ENCODE measurements around the gene DHX30.
"Not testable (repeated sequence)": the region's sequence is repeated elsewhere in the genome, so short reads cannot be mapped to it uniquely, and the experiment has no call there.

Gene DHX30

GRCh38 chr3:47804577-47804976 lies 1.6 kb downstream of the DHX30 start:
- DNase-seq, result no peak

DNA sequence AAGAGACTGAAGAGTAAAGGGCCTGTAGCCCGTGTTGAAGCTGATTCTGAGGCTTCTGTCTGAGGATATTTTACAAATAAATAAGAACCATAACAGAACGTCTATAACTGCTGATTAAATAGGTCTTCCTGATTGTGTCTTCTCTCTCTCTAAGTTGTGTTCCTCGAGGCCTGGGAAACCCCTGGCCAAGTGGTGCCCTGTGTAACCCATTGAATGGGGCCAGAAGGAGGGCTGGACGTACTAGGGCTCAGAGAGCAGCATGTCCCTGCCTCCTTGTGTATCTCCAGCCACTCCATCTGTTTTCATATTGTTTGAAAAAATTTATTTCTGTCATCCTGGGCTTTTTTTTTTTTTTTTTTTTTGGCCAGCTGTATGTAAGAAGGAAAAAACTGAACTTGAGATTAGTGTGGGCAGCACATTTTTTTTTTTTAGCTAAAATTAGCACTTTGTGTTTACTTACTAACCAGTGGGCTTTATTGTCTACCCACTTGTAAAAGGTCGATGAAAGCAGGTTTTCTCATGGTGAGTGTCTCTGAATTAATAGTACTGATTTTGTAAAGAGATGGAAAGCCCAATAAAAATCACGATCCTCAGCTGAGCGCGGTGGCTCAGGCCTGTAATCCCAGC lies 10.7 kb downstream of the DHX30 start:
- no peak for DNase-seq

GRCh38 chr3:47817609-47818008 lies 14.7 kb downstream of the DHX30 start:
- no peak for DNase-seq

DNA sequence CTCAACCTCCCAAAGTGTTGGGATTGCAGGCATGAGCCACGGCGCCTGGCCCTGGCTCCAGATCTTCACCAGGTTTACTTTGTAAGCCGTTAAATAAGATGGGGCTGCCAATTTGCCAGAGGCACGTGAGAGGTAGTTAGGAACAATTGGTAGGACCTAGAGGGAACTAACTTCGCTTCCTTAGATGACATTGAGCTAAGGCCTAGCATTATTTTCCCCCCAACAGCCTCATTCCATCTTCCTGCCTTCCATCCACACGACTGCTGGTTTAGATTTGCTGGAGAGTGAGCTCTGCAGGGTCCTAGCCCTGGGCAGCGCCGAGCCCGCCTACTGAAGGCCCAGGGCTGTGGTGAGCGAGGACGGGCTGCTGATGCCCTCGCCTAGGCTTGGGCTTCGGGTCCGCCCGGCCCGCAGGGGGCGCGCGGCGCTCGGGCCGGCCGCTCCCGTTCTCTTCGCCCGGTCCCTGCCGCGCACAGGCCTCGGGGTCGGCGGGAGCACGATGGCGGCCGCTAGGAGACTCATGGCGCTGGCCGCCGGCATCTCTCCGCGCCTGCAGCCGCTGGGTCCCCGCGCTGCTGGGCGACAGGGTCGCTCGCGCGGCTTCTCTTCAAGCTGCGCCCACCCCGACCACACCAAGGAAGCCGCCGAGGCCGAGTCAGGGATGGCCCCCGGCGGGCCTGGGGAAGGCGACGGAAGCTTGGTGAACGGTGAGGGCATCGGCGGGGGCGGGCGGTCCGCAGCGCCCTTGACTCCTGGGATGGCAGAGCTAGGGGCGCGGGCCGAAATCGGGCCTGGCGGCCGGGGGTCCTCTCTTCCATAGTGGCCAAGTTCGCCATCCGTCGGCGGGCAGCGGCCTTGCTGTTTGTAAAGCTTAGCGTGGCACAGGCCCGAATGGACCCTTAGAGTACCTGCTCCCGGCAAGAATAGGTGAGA lies 21.9 kb downstream of the DHX30 start:
- peak; percentile 79 for DNase-seq

- no peak for DNase-seq
Observed at GRCh38 chr3:47825590-47825989, 22.7 kb downstream of the DHX30 start.

DNA sequence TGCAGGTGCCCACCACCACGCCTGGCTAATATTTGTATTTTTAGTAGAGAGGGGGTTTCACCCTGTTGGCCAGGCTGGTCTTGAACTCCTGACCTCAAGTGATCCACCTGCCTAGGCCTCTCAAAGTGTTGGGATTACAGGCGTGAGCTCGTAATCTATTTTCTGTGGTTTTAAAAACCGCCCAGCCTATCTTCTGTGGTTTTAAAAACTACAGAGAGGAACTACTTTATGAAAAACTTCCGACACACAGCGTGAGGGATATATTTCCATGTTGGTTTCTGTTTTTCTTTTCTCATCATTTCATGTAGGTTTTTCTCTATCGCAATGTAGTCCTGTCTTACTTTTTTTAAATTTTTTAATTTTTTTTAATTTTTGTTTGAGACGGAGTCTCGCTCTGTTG lies 26.5 kb downstream of the DHX30 start:
- DNase-seq, result not testable (repeated sequence)

DNA sequence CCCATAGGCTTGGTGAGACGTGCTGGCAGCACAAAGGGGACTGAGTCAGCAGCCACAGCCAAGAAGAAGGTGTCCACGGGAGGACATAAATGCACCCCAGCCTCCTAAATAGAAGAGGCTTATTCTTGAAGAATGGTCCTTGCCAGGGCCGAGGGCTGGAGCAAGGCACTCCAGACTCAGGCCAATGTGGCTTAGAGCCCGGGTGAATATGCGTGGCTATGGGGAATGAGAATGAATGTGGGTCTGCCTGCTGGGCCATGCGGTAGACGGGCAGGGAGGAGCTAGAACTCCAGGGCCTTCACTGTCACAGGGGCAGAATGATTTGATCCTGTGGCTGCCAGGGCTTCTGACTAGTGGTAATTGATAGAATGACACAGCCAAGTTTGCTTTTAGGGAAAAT lies 34.0 kb downstream of the DHX30 start:
- DNase-seq, result no peak

DNA sequence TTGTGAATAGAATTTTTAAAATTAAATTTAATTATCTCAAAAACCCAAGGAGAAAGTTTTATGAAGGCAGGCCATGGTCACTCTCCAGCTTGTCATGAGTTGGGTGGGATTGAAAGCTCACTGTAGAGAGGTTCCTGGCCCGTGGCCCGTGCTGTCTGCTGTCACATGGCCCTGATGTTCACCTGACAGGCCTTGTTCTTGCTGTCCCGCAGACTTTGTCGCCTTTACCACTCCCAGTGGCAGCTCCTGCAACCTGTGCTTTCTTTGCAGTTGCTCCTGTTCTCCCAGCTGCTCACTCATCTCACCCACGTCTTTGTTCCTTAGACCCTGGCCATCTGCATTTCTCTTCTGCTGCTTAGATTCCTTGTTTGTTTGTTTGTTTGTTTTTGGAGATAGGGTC lies 35.6 kb downstream of the DHX30 start:
- DNase-seq, result no peak

GRCh38 chr3:47841786-47842349 lies 38.9 kb downstream of the DHX30 start:
- DNase-seq, result no peak

GRCh38 chr3:47846186-47846879 lies 43.4 kb downstream of the DHX30 start:
- DNase-seq, result no peak

DNA sequence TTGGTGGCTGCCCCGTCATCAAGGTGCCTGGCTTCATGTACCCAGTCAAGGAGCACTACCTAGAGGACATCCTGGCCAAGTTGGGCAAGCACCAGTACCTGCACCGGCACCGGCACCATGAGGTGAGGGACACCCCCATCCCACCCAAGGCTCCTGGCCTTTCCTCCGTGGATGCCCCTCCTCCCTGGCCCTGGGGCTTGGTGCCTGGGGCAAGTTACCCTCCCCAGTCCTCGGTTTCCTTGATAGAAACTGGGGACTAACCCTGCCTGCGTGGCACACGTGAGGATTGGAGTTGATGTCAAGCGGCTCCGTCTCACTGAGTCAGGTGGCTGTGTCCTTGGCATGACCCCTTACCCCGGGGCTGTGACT lies 43.9 kb downstream of the DHX30 start:
- DNase-seq, result no peak

- DNase-seq, result no peak
Observed at GRCh38 chr3:47847260-47847659, 44.3 kb downstream of the DHX30 start.

- no peak for DNase-seq
Observed at GRCh38 chr3:47847801-47848518, 45.0 kb downstream of the DHX30 start.

DNA sequence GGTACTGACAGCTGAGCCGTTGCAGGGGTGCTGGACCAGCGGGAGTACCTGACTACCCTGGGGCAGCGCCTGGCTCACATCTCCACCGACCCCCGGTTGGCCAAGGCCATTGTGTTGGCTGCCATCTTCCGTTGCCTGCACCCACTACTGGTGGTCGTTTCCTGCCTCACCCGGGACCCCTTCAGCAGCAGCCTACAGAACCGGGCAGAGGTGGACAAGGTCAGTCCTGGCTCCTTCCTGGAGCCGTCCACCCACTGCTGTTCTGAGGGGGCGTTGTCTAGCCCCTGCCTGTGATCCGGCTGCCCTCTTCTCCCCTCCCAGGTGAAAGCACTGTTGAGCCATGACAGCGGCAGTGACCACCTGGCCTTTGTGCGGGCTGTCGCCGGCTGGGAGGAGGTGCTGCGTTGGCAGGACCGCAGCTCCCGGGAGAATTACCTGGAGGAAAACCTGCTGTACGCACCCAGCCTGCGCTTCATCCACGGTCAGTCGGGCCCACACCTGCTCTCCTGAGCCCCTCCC lies 45.7 kb downstream of the DHX30 start:
- no peak for DNase-seq

- DNase-seq, result no peak
Observed at GRCh38 chr3:47849186-47849698, 46.3 kb downstream of the DHX30 start.

DNA sequence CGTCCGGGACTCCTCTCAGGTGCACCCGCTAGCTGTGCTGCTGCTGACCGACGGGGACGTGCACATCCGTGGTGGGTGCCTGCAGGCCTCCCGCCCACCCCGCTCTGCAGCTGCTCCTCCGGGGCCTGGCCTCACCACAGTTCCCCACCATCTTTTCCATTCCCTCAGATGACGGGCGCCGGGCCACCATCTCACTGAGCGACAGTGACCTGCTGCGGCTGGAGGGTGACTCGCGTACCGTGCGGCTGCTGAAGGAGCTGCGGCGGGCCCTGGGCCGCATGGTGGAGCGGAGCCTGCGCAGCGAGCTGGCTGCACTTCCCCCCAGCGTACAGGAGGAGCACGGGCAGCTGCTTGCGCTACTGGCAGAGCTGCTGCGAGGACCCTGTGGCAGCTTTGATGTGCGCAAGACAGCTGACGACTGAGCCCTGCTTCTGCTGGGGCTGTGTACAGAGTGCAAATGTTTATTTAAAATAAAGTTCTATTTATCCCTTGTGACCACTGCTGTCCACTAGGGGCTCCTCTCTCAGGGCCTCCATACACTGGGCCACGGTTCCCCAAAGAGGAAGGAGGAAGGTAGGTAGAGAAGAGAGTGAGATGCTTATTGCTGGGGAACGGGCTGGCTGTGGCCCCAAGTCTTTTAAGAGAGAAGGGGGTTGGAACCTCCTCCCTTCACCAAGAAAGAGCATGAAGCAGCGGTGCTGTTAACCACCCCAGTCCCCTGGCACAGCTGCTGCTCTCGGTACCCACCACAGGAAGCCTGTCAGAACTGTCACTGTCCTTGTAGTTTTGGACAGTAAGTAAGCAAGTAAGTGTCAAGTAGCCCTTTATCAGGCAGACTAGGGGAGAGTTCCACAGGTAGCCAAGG lies 47.0 kb downstream of the DHX30 start:
- no peak for DNase-seq

GRCh38 chr3:47850564-47851410 lies 47.8 kb downstream of the DHX30 start:
- DNase-seq, result no peak

GRCh38 chr3:47851888-47852603 lies 49.1 kb downstream of the DHX30 start:
- no peak for DNase-seq
